Stimulated activated CD8-positive, alpha-beta memory T cell treated with anti-CD3 and anti-CD28 coated beads, Interleukin-7, amount 100 ng/mL, for 24 hours (primary cell): ENCODE results near the gene MYO19.

Source experiments
- DNase-seq: peaks from one replicate; pipeline ENCODE4 v3.0.0-alpha.2; 2020; ENCODE audit warnings: low read depth

Gene MYO19

GRCh38 chr17:36534840-36535668, at the start of gene MYO19, which contains the start of gene PIGW:
Gene MYO19 (minus strand): TSS chr17:36534868. CDS start chr17:36532538, 2,330 bp downstream.
Gene PIGW (plus strand): TSS chr17:36534987. CDS start chr17:36537102, 2,115 bp downstream.
- DNase-seq: peak; percentile 74

GRCh38 chr17:36583787-36584186, 49.1 kb upstream of the MYO19 start:
- DNase-seq: no peak

- DNase-seq: no peak
Observed at GRCh38 chr17:36578671-36579070, 44.0 kb upstream of the MYO19 start.

GRCh38 chr17:36576793-36577192, 42.1 kb upstream of the MYO19 start:
- DNase-seq: no peak

DNA sequence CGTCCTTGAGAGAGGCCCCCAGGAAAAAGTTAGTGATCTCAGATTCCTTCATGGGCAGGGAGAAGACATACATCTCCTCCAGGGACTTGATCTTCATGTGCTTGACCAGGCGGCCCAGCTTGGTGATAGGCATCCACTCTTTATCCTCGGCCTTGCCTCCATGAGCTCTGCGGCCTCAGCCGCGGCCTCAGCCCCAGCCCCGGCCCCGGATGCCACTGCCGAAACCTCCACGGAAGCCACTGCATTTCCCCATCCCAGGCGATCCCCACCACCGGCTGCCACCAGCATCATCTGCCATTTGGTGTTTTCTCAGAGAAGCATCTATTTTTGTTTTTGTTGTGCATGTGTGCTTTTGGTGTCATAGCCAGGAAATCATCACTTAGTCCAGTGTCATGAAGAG, 40.4 kb upstream of the MYO19 start:
- DNase-seq: no peak

GRCh38 chr17:36566081-36566480, 31.4 kb upstream of the MYO19 start:
- DNase-seq: no peak

DNA sequence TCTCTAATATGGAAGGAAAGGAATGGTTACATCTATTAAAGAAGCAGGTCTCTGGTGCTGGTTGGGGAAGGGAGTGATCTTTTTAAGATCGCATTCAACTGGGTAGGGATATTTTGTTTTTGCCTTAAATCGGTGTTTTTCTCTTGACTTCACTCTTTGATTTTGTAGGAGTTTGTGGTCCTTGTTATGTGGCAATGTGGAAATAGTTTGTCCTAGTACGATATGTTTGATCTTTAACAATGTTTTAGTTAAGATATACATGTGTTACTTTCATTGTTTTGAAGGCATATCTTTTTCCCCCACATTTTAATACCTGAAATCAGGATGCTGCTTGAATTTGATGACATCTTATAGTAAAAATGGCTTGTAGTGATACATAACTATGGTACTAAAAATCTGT, 18.8 kb upstream of the MYO19 start:
- DNase-seq: no peak

DNA sequence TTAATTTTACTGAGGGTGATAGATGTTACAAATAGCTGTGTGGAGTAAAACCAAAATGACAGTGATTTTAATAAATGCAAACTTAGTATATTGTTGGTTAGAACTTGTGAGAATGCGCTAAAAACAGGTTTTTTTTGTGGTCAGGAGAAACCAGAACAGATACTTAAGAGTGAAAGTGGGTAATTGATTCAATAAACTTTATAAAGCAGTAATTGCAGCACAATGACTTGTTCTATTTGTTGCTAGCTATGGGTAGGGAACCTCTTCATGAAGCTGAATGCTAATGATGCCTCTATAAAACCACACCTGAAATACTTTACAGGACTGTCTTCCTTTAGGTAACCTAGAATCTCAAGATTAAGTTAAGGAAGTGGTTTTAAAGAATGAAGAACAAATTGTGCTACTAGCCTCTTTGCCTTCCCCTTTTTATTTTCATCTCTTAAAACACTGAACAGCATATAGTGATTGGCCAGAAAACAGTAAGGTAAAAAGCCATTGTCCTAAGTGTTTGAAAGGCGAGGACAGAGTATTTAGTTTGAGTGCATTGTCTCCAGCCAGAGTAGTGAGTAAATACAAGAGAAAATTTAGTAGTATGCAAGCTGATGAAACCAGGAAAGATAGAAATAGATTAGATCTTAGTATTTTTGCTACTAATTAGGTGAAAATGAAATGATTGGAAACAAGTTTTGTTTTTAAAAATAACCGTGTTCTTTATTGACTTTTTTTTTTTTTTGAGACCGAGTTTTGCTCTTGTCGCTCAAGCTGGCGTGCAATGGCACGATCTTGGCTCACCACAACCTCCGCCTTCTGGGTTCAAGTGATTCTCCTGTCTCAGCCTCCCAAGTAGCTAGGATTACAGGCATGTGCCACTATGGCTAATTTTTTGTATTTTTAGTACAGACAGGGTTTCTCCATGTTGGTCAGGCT, 16.1 kb upstream of the MYO19 start:
- no peak for DNase-seq

- DNase-seq: no peak
Observed at GRCh38 chr17:36547776-36548175, 13.1 kb upstream of the MYO19 start.

DNA sequence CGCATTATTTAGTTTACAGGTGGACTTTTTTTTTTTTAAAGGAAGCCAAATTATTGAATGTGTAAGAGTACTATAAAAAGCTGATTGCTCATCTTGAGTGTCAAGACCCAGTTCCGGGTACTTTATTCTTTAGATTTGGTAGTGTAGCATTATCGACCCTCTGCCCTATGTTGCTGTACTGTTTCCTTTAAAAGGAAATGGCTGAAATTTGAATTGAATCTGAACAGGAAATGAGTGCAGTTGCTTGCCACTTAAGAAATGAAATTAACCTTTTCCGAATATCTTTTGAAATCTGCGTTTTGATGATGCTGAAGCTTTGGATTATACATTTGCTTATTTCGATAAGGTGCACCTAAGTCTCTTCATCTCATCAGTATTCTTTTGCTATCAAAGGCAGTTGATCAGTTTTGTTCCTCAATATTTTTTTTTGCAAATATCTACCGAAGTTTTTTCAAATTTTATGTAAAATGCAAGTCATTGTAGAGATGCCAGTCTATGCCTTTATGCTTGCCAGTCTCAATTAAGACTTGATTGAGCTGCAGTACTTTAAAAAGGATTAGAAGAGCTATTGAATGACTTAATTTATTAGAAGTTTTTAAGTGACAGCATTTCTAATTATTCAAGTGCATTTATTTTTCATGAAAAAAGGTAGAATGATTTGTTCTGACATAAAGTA, 11.9 kb upstream of the MYO19 start:
- no peak for DNase-seq

- peak; percentile 92 for DNase-seq
Observed at GRCh38 chr17:36545465-36546417, 11.1 kb upstream of the MYO19 start.

- no peak for DNase-seq
Observed at GRCh38 chr17:36545077-36545464, 10.4 kb upstream of the MYO19 start.

GRCh38 chr17:36544307-36545076, 9.8 kb upstream of the MYO19 start, which contains the start of gene GGNBP2:
Gene GGNBP2 (plus strand): TSS chr17:36544919. CDS start chr17:36545725, 806 bp downstream.
- peak; percentile 78 for DNase-seq

DNA sequence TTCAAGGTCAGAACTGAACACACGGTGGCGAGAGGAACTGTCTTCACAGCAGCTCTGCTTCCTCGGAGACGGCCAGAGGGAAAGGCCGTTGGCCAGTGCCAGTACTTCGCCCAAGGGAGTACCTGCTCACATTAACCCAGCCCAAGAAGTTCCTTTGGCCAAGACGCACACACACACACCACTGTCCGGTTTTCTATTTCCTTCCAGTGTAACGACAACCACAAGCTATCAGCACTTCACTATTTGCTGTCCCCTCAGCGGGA, 9.3 kb upstream of the MYO19 start:
- no peak for DNase-seq

- no peak for DNase-seq
Observed at GRCh38 chr17:36542755-36543154, 8.1 kb upstream of the MYO19 start.

DNA sequence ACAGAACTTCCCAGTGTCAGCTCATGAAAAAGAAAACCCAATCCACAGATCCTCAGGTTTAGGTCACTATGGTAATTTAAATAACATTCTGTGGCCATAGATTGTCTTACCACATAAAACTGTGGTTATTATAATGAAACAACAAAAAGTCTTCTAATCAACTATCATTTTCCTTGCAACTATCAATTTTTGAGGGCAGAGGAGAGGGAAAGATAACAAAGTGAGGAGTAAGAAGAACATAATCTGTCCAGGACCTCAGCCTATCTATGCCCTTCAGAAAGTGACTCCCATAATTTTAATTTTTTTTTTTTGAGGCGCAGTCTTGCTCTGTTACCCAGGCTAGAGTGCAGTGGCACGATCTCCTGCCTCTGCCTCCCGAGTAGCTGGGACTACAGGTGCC, 6.0 kb upstream of the MYO19 start:
- no peak for DNase-seq

DNA sequence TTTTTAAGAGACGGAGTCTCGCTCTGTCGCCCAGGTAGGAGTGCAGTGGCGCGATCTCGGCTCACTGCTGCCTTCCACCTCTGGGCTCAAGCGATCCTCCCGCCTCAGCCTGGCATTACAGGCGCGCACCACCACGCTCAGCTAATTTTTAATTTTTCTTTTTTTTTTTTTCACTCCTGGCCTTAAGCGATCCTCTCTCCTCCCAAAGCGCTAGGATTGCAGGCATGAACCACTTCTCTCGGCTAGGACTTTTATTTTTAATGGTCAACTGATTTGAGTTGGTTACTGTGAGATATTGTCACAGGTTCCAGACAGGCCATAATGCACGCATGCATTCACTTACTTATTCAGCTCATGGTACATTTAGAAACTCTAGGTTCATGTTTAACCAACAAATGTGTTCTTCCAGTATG, 1.0 kb upstream of the MYO19 start:
- DNase-seq: no peak

GRCh38 chr17:36533935-36534839, 481 bp downstream of the MYO19 start:
- no peak for DNase-seq

DNA sequence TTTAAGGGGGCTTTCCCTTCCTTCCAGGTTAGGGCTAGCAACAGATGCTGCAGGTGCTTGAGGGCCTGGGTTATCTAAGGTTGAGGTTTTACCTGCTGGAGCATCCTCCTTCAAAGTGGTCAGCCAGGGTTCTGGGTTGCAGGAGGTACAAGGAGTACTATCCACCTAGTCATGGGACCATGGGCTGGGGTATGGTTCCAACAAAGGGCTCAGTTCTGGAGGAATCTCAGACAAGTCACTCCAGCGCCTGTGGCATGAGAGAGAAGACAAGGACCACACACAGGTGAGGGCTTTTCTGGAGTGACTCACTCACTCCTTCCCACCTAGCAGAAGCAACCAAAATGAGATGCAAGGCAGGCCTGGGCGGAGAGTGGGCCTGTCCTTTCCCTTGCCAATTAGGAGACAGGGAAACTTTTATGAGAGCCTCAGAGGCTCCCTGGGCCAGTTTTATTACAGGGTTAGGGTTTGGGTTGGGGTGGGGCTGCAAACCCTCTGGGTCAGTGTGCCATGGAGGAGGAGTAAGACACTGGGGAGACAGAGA, 2.2 kb downstream of the MYO19 start:
- no peak for DNase-seq
